GM23248 (cell line): ENCODE results near the gene PIR. TPM values are rescaled to one million over a fixed set of nuclear protein-coding genes. Genes with fewer than 3 reads are reported as not detected.
A peak's percentile ranks its signal among the peaks of the same experiment; 100 is the strongest.

Experiments used
- DNase-seq: peaks from one replicate; pipeline ENCODE4 v3.0.0-alpha.2; 2015
- H2AFZ ChIP-seq: fragments of 200-600 bp; sonication (generic); 2 replicates; pipeline ENCODE4 v1.6.1; 2016; ENCODE audit warnings: antibody characterized with exemption
- H3F3A ChIP-seq: fragments of 200-600 bp; sonication (generic); 2 replicates; pipeline ENCODE4 v1.6.1; 2016; ENCODE audit warnings: mild to moderate bottlenecking, antibody characterized with exemption, mixed run types; ENCODE audit not compliant: insufficient read depth
- H3K27ac ChIP-seq: fragments of 200-600 bp; sonication (generic); 2 replicates; pipeline ENCODE4 v1.5.1; 2016; ENCODE audit warnings: mild to moderate bottlenecking
- H3K27me3 ChIP-seq: fragments of 200-600 bp; sonication (generic); replicated peaks from 2 replicates; pipeline ENCODE4 v1.6.1; 2016; ENCODE audit warnings: mild to moderate bottlenecking; ENCODE audit not compliant: insufficient read depth
- H3K36me3 ChIP-seq: fragments of 200-600 bp; sonication (generic); 2 replicates; pipeline ENCODE4 v1.6.1; 2016; ENCODE audit warnings: low read depth, mild to moderate bottlenecking
- H3K4me1 ChIP-seq: fragments of 200-600 bp; sonication (generic); 2 replicates; pipeline ENCODE4 v1.6.1; 2016; ENCODE audit warnings: mild to moderate bottlenecking; ENCODE audit not compliant: insufficient read depth
- H3K4me2 ChIP-seq: fragments of 200-600 bp; sonication (generic); one replicate; pipeline ENCODE4 v1.6.1; 2016; ENCODE audit warnings: mild to moderate bottlenecking; ENCODE audit not compliant: unreplicated experiment
- H3K4me3 ChIP-seq: fragments of 200-600 bp; sonication (generic); 2 replicates; pipeline ENCODE4 v1.5.1; 2016; ENCODE audit warnings: mild to moderate bottlenecking
- H3K79me2 ChIP-seq: fragments of 200-600 bp; sonication (generic); 2 replicates; pipeline ENCODE4 v1.6.1; 2016; ENCODE audit warnings: mild to moderate bottlenecking; ENCODE audit not compliant: insufficient read depth
- H3K9ac ChIP-seq: fragments of 200-600 bp; sonication (generic); 2 replicates; pipeline ENCODE4 v1.6.1; 2016; ENCODE audit warnings: mild to moderate bottlenecking
- H3K9me2 ChIP-seq: fragments of 200-600 bp; sonication (generic); 2 replicates; pipeline ENCODE4 v1.6.1; 2016; ENCODE audit warnings: mixed run types, mild to moderate bottlenecking, moderate library complexity; ENCODE audit not compliant: insufficient read depth
- H3K9me3 ChIP-seq: fragments of 200-600 bp; sonication (generic); one replicate; pipeline ENCODE4 v1.6.1; 2017; ENCODE audit warnings: low read depth
- H4K20me1 ChIP-seq: fragments of 200-600 bp; sonication (generic); 2 replicates; pipeline ENCODE4 v1.6.0; 2016; ENCODE audit not compliant: insufficient read depth
- EZH2 ChIP-seq: fragments of 200-600 bp; sonication (generic); IDR thresholded peaks from 2 replicates; pipeline ENCODE4 v1.6.1; 2018; ENCODE audit warnings: antibody characterized with exemption, mild to moderate bottlenecking; ENCODE audit not compliant: insufficient read depth, poor library complexity, severe bottlenecking
- EZH2phosphoT487 ChIP-seq: fragments of 200-600 bp; sonication (generic); IDR thresholded peaks from 2 replicates; pipeline ENCODE4 v1.6.1; 2018; ENCODE audit warnings: antibody characterized with exemption, moderate library complexity, mild to moderate bottlenecking, low read depth; ENCODE audit not compliant: insufficient read depth
- WGBS, 2 experiments: methylation state at CpG; one replicate each; pipeline ENCODE4 v1.1.6; 2015 to 2017; ENCODE audit warnings: low lambda C conversion rate in 2 of 2, low coverage in 1 of 2; ENCODE audit errors: missing lambda C conversion rate in 2 of 2; 5-methylcytosine and 5-hydroxymethylcytosine counted together
- in situ Hi-C: fragments of 300-500 bp; cut with MboI; formaldehyde crosslinking; loops from 2 replicates; pipeline ENCODE4 v1.15.0; 2020
- polyA plus RNA-seq: library from polyadenylated mRNA; unstranded; fragments of >200 nt; fragmentation: Nextera tagmentation; extraction: Ambion mirVana; gene quantifications from 2 replicates; pipeline ENCODE4 v1.2.1, GENCODE V29; 2016
- total RNA-seq: library from RNA; depleted of rRNA; stranded (reverse); fragments of >200 nt; shearing (Covaris generic); gene quantifications from 2 replicates; pipeline ENCODE4 v1.2.3, GENCODE V29; 2014

Gene PIR
- total and polyA plus RNA-seq, 2 experiments from 2014 or later = 1.7 to 5.9 TPM

- H3K27me3 ChIP-seq = no peaks in the 10 kb centered on the region
- H3K9me2 ChIP-seq = no peaks in the 10 kb centered on the region
- TF ChIP-seq EZH2 (no peak), EZH2phosphoT487 (no peak)
- H3K79me2 ChIP-seq = no peaks in the 10 kb centered on the region
- H3K4me3 ChIP-seq = no peak overlapping the region
- H3K36me3 ChIP-seq = no peaks in the 10 kb centered on the region
- no peaks in the 10 kb centered on the region for H3K9me3 ChIP-seq
- H3F3A ChIP-seq = no peaks in the 10 kb centered on the region
- no peak overlapping the region for H3K9ac ChIP-seq
- in situ Hi-C loops = no loop called here
- no peaks in the 10 kb centered on the region for H4K20me1 ChIP-seq
- 87 to 95% methylated on average over 4 of the region's 4 CpGs for WGBS, 2 experiments
- no peak for DNase-seq
- peak overlapping the region; percentile 58 for H2AFZ ChIP-seq
- peaks cover 11% of the 10 kb centered on the region for H3K4me1 ChIP-seq
- H3K27ac ChIP-seq = peak overlapping the region; percentile 43
- H3K4me2 ChIP-seq = no peak overlapping the region
Measured at GRCh38 chrX:15475486-15475885, 17.6 kb downstream of the PIR start.

- WGBS, 2 experiments = 0 to 16% methylated on average over 5 of the region's 5 CpGs
- Histone ChIP-seq H3K9me3 (no peaks in the 10 kb centered on the region), H4K20me1 (no peaks in the 10 kb centered on the region), H3K9ac (no peak overlapping the region), H3K27me3 (no peaks in the 10 kb centered on the region), H2AFZ (peak overlapping the region; percentile 58), H3K4me2 (peak overlapping the region; percentile 76), H3K4me3 (no peak overlapping the region), H3K9me2 (no peaks in the 10 kb centered on the region), H3K79me2 (no peaks in the 10 kb centered on the region), H3F3A (no peaks in the 10 kb centered on the region), H3K36me3 (no peaks in the 10 kb centered on the region), H3K27ac (peak overlapping the region; percentile 43), H3K4me1 (peaks cover 11% of the 10 kb centered on the region)
- DNase-seq = peak; percentile 59
- in situ Hi-C loops = no loop called here
- TF ChIP-seq EZH2 (no peak), EZH2phosphoT487 (no peak)
Measured at GRCh38 chrX:15475021-15475420, 18.1 kb downstream of the PIR start.

GRCh38 chrX:15474028-15474427 is 19.1 kb downstream of the PIR start:
- in situ Hi-C loops = no loop called here
- no peak overlapping the region for H3K9ac ChIP-seq
- peaks cover 11% of the 10 kb centered on the region for H3K4me1 ChIP-seq
- no peaks in the 10 kb centered on the region for H3K79me2 ChIP-seq
- H3K9me2 ChIP-seq = no peaks in the 10 kb centered on the region
- no peak for DNase-seq
- H3K27me3 ChIP-seq = no peaks in the 10 kb centered on the region
- H3K36me3 ChIP-seq = no peaks in the 10 kb centered on the region
- no peak overlapping the region for H3K4me3 ChIP-seq
- H3K27ac ChIP-seq = no peak overlapping the region
- H3K4me2 ChIP-seq = no peak overlapping the region
- 92 to 96% methylated on average over 4 of the region's 4 CpGs for WGBS, 2 experiments
- H3F3A ChIP-seq = no peaks in the 10 kb centered on the region
- H4K20me1 ChIP-seq = no peaks in the 10 kb centered on the region
- no peak overlapping the region for H2AFZ ChIP-seq
- H3K9me3 ChIP-seq = no peaks in the 10 kb centered on the region
- TF ChIP-seq EZH2 = no peak
- no peak for TF ChIP-seq EZH2phosphoT487

GRCh38 chrX:15472531-15472930 is 20.6 kb downstream of the PIR start:
- in situ Hi-C loops = no loop called here
- Histone ChIP-seq H3K4me3 (no peak overlapping the region), H4K20me1 (no peaks in the 10 kb centered on the region), H3K9ac (no peak overlapping the region), H2AFZ (no peak overlapping the region), H3K27me3 (no peaks in the 10 kb centered on the region), H3K9me2 (no peaks in the 10 kb centered on the region), H3K4me2 (no peak overlapping the region), H3K79me2 (no peaks in the 10 kb centered on the region), H3K4me1 (peaks cover 11% of the 10 kb centered on the region), H3K9me3 (no peaks in the 10 kb centered on the region), H3K27ac (no peak overlapping the region), H3F3A (no peaks in the 10 kb centered on the region), H3K36me3 (no peaks in the 10 kb centered on the region)
- no peak for DNase-seq
- TF ChIP-seq EZH2 (no peak), EZH2phosphoT487 (no peak)

GRCh38 chrX:15471028-15471427 is 22.1 kb downstream of the PIR start:
- Histone ChIP-seq H3K9me2 (no peaks in the 10 kb centered on the region), H3K36me3 (no peaks in the 10 kb centered on the region)
- in situ Hi-C loops = no loop called here

More at GRCh38 chrX:15471028-15471427, 22.1 kb downstream of the PIR start:
- Histone ChIP-seq H3K4me3 (no peak overlapping the region), H3K9ac (no peak overlapping the region), H2AFZ (no peak overlapping the region), H3K4me1 (peaks cover 11% of the 10 kb centered on the region), H3K27ac (no peak overlapping the region), H3F3A (no peaks in the 10 kb centered on the region), H3K9me3 (no peaks in the 10 kb centered on the region), H4K20me1 (no peaks in the 10 kb centered on the region), H3K27me3 (no peaks in the 10 kb centered on the region), H3K4me2 (no peak overlapping the region), H3K79me2 (no peaks in the 10 kb centered on the region)
- TF ChIP-seq EZH2phosphoT487 (no peak), EZH2 (no peak)
- DNase-seq = peak; percentile 69
- 0 to 5% methylated on average over 2 to 3 of the region's 3 CpGs for WGBS, 2 experiments
